Non-pigmented ciliary epithelial cell (primary cell): ENCODE results near the gene MYH9.
"Not testable (repeated sequence)": the region's sequence is repeated elsewhere in the genome, so short reads cannot be mapped to it uniquely, and the experiment has no call there.

Experiments used
- DNase-seq: peaks from one replicate; pipeline ENCODE4 v3.0.0-alpha.2; 2010; ENCODE audit warnings: low read depth

MYH9 gene

DNA sequence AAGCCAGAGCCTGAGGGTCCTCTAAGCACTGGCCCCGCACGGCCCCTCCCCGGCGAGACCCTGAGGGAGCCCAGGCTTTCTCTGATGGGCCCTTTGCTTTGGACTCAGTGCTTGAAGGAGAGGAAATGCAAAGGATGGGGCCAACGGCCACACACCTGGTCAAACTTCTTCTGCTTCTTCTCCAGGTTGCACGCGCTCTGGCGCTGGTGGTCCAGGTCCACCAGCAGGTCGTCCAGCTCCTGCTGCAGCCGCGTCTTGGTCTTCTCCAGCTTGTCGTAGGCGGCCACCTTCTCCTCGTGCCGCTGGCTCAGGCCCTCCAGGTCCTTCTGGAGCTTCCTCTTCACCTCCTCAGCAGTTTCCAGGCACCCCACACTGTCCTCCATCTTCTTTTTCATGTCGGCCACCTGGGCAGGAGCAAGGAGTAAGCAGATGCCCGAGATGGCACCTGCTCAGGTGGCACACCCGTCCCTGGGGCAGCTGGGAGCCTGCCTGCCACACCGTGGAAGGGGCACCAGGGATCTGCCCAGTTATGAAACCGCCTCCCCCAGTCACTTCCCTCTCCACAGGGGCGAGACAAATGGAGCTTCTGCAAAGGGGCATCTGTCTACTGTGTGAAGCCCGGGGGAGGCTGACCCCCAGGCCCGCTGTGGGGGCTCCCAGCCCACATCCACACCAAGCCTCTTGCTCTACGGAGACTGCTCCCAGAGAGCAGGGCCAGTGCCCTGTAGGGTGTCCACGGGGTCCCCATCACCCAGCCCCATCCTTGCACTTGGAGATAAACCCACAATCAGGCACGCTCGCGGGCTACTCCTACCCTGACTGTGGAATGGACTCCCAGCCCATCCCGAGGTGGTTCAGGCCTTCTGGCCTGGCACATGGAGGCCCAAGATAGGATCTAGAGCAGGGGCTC is 95.7 kb downstream of the MYH9 start:
- DNase-seq = no peak

DNA sequence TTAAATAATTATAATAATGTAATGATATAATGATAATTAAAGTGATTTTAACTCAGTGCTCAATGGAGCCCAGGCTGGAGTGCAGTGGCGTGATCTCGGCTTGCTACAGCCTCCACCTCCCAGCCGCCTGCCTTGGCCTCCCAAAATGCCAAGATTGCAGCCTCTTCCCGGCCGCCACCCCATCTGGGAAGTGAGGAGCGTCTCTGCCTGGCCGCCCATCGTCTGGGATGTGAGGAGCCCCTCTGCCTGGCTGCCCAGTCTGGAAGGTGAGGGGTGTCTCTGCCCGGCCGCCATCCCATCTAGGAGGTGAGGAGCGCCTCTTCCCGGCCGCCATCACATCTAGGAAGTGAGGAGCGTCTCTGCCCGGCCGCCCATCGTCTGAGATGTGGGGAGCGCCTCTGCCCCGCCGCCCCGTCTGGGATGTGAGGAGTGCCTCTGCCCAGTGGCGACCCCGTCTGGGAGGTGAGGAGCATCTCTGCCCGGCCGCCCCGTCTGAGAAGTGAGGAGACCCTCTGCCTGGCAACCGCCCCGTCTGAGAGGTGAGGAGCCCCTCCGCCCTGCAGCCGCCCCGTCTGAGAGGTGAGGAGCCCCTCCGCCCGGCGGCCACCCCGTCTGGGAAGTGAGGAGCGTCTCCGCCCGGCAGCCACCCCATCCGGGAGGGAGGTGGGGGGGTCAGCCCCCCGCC is 97.2 kb downstream of the MYH9 start:
- not testable (repeated sequence) for DNase-seq

DNA sequence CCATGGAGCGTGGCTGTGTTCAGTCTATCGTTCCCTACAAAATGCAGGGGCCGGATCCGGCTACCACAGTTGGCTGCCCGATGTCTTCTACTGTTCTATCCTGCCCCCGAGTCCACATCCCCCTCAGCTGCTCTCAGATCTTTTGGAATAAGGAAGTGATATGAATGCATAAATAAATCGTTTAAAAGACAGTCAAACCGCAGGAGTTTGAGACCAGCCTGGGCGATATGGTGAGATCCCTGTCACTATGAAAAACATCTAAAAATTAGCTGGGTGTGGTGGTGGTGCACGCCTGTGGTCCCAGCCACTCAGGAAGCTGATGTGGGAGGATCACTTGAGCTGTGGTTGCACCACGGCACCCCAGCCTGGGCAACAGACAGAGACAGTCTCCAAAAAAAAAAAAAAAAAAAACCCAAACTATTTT is 97.8 kb downstream of the MYH9 start:
- not testable (repeated sequence) for DNase-seq

DNA sequence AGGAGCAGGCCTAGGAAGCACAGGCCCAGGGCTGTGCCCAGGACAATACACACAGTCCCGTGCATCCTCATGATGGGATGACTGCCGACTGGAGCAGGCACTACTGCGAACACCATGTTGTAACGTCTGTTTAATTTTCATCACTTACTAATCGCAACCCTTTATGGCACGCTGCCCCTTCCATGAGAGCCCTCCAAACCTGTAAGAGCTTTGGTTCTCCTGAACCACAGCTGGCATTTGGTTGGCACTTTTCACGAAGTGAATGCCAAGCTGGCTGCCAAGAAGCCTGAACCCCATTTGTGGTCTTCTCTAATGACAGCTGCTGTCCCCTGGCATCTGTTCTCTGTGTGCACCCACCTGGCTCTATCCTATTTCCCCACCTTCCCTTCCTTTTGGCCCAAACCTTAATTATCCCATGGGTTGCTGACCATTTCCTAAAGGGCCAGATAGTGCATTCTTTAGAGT is 98.3 kb downstream of the MYH9 start:
- no peak for DNase-seq

DNA sequence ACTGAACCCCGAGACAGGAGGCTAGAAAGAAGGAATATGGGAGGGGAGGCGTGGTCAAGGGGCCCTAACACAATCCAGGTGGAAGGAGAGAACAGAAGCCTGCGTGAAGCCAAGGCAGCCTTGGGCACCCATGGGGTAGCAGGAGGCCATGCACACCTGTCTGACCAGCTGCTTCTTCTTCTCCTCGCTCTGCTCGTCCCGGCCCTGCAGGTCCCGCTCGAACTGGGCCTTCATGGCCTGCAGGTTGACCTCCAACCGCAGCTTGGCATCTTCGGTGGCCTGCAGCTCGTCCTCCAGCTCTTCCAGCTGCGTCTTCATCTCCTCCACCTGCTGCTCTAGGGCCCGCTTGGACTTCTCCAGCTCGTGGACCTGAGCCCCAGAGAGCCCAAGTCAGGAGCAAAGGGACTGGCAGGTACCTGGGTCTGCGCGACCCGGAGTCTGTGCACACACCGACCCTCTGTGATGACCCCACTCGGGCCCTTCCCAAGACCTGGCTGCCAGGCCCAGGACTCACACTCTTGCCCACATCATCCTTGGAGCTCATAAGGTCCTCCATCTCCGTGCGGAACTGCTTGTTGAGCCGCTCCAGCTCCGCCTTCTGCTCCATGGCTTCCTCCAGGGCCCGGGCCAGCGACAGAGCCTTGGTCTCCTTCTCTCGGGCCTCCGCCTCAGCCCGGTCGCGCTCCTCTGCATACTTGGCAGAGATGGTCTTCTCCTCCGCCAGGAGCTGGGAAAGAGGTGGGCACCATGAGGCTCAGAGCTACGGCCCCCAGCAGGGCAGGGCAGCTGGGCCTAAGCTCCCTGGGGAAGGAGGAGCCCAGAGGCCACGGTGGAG is 99.0 kb downstream of the MYH9 start:
- no peak for DNase-seq

DNA sequence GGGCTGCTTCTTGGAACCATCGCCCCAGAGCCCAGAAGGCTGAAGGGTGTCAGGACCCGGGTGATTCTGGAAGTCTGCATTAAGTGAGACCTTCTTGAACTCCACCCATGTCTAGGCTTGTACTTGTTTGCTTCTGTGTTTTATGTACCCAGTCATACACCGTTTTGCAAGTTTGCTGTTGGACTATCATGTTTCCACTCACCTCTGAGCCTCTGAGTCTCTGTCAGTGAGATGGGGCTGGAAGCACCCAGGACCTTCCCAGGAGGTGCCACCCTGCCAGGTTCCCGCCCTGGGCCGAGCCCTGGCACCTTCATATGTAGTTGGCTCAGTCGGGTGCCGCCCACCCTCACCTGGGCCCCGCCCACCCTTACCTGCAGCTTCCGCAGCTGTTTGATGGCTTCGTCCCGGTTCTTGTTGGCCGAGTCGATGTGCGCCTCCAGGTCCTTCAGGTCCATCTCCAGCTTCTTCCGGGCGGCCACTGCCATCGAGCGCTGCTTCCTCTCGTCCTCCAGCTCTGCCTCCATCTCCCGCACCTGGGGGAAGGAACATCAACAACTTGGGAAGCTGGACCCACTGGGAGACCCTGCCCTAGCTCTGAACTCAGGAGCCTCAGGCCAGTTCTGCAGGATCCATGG is 99.8 kb downstream of the MYH9 start:
- no peak for DNase-seq

DNA sequence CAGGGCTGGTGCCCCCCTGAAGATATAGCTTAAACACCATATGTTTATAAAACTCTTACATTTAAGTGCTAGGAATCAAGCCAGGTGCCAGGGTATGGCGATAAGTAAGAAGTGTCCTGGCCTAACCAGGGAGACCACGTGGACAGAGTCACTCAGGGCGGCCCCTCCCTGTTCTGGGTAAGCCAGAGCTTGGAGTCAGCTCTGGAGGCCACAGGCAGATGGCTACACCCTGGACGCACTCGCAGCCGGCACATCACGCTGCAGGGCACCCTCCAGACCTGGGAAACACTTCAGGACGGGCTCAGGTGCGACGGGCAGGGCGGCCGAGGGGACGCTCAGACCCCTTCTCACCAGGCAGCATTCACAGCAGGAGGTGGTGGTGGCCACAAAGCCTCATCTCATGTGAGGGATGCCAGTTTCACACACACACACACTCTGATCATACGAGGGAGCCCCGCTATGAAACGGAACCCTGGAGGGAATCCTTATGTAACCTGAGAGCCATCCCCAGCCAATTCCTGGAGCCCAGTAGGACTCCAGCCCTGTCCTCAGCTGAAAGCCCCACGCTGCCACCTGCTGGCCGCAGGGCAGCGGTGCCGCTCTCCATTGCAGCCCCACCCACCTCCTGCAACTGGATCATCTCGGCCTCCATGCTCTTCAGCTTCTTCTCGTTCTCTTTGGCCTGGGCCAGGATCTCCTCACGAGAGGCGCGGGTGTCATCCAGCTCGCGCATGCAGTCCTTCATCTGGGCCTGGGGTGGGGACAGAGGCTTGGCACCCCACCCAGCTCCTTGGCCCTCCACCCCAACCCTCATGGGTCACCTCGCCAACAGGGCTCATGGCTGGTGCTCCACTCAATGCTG is 101.4 kb downstream of the MYH9 start:
- DNase-seq = peak; percentile 18

DNA sequence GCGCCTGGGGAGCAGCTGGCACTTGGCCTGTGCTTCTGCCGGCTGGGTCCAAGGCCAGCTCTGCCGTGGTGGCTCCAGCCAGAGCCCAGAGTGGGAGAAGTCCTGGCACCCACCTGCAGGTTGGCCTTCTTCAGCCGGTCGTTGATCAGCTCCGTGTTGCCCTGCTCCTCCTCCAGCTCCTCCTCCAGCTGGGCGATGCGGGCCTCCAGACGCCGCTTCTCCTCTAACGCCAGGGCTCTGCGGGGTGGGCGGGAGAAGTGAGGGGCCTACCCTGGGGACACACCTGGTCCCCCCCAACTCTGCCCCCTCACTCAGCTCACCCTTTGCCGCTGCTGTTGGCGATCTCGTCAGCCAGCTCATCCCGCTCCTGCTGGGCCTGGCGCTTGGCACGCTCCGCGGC is 102.2 kb downstream of the MYH9 start:
- no peak for DNase-seq

DNA sequence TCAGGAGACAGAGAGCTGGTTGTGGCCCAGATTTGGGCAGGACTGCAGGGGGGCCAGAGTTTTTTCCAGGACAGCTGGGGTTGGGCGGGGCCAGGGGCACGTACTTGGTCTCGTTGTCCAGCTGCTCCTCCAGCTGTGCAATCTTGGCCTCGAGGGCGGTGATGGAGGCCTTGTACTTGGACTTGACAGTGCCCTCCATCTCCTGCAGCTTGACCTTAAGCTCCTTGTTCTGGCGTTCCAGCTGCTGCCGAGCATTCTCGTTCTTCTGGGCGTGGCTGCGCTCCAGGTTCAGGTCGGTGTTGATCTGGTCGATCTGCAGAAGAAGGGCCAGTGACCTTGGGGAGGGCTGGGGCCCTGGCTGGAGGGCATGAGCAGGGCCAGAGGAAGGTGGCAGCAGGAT is 102.8 kb downstream of the MYH9 start:
- DNase-seq = no peak

DNA sequence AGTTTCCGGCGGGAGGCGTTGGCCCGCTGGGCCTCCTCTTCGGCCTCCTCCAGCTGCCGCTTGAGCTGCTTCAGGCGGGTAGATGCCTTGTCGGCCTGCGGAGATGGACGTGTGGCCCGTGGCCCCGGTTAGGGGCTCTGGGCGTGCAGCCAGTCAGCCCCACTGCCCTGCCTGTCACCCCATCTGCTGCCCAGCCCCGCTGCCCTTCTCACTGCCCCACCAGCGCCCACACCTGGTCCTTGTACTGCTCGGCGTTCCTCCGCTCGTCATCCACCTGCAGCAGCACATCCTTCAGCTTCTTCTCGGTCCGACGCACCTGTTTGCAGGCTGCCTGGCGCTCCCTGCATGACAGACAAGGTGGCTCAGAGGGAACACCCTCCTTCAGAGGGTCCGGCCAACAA is 103.6 kb downstream of the MYH9 start:
- DNase-seq = no peak

DNA sequence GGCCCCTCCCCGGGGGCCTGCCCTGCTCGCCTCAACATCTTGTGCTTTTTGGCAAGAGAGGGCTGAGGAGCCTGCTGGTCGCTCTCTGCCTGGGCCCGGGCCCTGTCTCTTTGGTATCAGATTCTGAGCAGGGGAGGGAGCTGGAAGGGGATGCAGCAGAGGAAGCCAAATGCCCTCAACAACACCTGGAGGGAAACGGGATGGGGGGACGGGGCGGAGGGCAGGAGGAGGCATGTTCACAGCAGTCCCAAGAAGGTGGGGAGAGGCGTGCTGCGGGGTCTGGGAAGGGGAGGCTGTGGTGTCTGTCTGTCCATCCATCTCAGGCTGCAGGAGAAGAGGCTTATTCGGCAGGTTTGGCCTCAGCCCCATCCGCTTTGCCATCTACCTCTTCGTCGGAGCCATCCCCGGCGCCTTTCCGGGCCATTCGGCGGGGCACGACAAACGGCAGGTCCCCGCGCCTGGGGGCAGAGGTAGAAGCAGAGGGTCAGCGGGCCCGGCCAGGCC is 105.4 kb downstream of the MYH9 start:
- DNase-seq = no peak

DNA sequence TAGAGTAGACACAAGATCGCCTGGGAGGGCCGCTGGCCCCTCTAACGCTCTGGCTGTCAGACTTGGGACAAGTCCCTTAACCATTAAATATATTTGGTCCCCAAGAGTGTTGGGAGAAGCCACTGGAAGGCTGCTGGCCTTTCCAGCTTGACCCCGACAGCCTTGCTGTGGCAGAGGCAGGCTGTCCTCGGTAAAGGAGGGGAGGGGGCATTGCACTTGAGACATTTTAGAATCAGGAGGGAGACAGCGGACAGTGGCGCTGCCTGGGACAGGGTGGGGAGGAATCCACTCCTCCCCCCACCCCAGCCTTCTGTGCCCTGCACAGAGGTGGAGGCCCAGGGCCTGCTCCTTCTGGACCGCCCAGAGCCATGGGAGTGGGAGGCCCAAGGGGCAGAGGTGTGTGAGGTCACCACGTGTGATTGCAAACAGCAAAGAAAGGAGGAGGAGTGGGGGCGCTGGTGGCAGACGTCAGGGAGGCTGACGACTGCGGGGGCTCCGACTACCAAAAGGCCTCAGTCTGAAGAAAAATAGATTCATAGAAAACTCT is 105.9 kb downstream of the MYH9 start:
- DNase-seq = no peak

DNA sequence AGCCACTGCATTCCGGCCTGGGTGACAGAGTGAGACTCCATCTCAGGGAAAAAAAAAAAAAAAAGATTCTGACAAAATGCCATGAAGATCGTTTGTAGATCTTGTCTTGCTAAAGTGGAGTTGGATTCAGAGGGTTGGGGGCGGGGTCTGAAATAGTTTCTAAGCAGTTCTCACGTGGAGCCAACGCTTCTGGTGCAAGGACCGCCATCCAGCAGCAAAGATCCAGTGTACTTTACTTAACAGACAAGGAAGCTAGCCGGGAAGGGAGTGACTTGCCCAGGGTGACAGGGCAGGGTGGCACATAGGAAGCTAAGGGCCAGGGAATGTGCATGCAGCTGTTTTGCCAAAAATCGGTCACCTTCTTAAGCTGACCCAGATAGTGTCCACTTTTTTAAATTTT is 107.4 kb downstream of the MYH9 start:
- DNase-seq = no peak

DNA sequence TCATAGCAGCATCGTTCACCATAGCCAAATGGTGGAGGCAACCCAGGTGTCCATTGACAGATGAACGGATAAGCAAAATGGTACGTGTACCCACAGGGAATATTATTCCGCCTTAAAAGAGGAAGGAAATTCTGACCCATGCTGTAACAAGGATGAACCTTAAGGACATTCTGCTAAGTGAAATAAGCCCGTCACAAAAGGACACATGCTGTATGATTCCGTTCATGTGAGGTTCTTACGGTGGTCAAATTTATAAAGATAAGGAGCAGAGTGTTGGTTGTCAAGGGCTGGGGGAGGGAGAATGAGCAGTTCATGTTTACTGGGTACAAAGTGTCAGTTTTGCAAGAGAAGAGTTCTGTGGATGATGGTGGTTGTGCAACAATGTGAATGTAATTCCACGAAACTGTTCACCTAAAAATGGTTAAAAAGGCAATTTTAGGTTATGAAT is 108.5 kb downstream of the MYH9 start:
- no peak for DNase-seq

DNA sequence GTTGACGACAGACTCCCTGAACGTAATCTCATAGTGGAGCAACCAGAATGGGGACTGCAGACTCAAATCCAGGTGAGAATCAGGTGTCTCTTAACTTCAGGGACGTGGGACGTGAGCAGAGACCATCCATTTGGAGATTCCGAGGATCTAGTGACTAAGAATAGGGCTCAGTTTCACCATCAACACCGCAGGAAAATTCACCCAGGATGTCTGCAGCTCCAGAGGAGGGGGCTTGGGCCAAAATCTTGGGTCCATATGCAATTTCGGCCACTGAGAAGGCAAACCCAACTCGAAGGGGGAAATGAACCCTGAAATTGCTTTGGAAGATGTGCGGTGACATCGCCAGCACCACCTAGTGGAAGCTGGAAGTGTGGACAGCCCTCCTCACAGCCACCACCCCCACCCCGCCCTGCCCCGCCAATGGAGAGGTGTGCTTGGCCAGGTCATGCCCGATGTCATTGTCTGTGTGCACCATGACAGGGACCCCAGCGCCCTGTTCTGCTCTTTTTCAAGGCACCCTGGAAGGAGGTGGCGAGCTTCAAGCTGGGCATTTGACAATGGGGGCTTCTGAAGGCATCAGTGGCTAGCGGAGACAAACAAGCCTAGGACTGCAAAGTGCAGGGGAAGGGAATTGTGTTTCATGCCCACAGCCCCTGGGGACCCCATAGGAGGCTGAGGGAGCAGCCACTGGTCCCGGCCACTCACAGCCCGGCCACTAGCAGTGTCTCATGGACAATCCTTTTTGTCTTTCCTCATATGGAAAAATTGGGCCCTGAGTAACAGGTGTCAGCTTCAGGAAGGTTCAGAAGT is 110.1 kb downstream of the MYH9 start:
- DNase-seq = no peak

DNA sequence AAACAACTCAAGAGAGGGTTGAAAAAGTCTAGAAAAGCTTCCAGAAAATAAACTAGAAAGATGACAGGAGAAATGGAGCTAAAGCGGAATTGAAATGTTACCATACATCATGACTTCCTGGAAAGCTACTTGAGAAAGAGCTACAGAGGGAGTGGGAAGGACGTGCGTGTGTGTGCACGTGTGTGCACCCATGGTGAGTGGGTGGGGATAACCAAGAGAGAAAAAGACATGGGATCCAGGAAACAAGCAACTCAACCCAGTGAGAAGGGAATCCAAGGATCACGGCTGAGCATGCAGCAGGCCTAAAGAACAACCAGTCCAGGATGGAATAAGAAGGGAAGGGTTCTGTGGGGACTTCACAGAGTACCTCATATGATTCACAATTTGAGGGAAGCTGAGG is 113.2 kb downstream of the MYH9 start:
- DNase-seq = no peak

DNA sequence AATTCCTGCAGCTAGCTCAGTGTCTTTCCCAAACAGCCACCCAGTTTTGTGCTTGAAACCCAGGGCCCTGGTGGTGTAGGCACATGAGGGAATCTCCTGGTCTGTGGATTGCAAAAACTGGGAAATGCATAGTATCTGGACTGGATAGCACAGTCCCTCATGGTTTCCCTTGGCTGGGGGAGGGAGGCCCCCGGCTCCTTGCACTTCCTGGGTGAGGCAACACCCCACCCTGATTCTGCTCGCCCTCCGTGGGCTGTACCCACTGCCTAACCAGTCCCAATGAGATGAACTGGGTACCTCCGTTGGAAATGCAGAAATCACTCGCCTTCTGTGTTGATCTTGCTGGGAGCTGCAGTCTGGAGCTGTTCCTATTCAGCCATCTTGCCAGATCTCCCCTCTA is 115.8 kb downstream of the MYH9 start:
- not testable (repeated sequence) for DNase-seq

DNA sequence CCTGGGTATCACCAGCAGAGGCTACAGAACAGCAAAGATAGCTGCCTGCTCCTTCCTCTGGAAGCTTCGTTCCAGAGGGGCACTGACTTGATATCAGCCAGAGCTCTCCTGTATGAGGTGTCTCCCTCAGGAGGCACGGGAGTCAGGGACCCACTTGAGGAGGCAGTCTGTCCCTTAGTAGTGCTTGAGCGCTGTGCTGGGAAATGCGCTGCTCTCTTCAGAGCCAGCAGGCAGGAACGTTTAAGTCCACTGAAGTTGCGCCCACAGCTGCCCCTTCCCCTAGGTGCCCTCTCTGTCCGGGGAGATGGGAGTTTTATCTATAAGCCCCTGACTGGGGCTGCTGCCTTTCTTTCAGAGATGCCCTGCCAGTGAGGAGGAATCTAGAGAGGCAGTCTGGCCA is 116.5 kb downstream of the MYH9 start:
- DNase-seq = not testable (repeated sequence)

DNA sequence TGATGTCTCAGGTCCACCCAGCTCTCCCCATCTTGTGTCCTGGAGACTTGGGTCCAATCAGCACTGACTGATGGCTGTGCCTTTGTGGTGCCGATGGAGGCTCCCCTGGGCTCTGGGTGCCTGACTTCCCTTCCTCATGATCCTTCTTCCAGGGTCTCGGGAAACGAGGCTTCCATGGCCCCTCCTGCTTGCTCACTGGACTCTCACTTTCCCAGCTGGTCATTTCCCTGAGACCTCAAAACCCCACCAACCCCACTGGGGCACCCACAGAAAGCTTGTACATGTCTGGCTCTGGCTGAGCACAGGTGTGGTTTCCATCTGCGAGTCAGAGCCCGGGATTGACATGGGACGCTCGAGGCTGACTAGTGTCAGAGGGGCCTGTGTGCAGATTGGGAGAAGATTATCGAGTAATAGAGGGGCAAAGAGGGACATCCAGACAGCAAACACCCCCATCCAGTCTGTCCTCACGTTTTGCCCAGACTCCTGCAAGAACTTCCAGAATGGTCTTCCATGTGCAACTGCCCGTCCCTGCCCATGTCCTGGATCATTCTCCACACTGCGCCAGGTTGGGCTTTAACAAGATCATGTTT is 119.8 kb downstream of the MYH9 start:
- DNase-seq = no peak
